Stimulated activated naive CD8-positive, alpha-beta T cell treated with anti-CD3 and anti-CD28 coated beads, Interleukin-15, amount 100 ng/mL, for 72 hours (primary cell): ENCODE data around the gene MEF2D.
A peak's percentile ranks its signal among the peaks of the same experiment; 100 is the strongest.

Experiments used
- ATAC-seq: fragments of 150-1000 bp; cut with Tn5 transposase; 2 replicates; pipeline ENCODE4 v1.10.0; 2021; ENCODE audit warnings: mild to moderate bottlenecking, moderate library complexity
- DNase-seq, 2 donors: peaks; one replicate each; pipeline ENCODE4 v3.0.0; 2021 to 2022
- H3K27ac Mint-ChIP-seq, 2 donors: one replicate each; pipeline ENCODE4 v1.8.0; 2022; ENCODE audit warnings: mild to moderate bottlenecking in 2 of 2, mixed read lengths in 2 of 2, moderate library complexity in 2 of 2
- H3K27me3 Mint-ChIP-seq: one replicate; pipeline ENCODE4 v1.8.0; 2022; ENCODE audit warnings: mixed read lengths
- H3K4me1 Mint-ChIP-seq: one replicate; pipeline ENCODE4 v1.8.0; 2022; ENCODE audit warnings: mild to moderate bottlenecking, mixed read lengths
- H3K4me3 Mint-ChIP-seq, 2 donors: one replicate each; pipeline ENCODE4 v1.8.0; 2022; ENCODE audit warnings: mild to moderate bottlenecking in 2 of 2, mixed read lengths in 2 of 2, moderate library complexity in 1 of 2
- H3K9me3 Mint-ChIP-seq, 2 donors: one replicate each; pipeline ENCODE4 v1.8.0; 2022; ENCODE audit warnings: mixed read lengths in 2 of 2

The MEF2D gene

DNA sequence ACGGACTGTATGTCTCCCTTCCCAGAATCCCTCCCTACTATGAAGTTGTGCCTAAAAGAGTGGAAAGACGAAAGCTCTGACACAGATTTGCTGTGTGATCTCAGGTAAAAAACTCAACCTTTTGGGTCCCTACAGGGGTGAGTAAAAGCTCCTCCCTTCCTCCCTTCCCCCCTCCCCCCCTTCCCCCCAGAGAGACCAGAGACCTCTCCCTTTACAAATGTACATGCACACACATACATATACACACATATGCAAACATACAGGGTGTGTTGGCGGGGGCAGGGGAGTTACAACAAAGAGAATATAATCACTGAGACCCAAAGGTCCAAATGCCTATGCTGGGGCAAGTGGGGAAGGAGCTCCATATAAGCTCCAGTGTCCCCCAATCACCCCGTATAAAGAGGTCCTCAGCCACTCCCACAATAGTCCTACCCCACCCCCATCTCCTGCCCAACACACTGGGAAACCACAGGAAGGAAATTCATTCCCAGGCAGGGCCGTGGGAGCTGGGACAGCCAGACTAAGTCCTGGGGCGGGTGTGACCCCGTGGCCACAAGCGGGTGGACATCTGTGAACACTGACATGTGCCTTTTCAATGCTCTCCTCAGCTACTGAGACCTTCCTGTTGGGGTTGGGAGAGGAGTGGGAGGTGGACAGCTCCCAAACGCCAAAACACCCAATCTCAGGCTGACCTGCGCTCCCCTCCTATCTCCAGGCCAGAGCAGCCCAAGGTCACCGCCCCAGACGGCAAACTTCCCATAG is 2.0 kb downstream of the MEF2D start:
- Mint-ChIP-seq H3K27ac (peak overlapping the region in 1 of 2 donors; percentile 43), H3K4me1 (peaks cover 77% of the 10 kb centered on the region), H3K9me3 (no peaks in the 10 kb centered on the region), H3K27me3 (no peaks in the 10 kb centered on the region), H3K4me3 (peak overlapping the region; percentile 92)
- ATAC-seq (no peak), DNase-seq (no peak)

GRCh38 chr1:156497743-156498431 is 2.7 kb downstream of the MEF2D start:
- H3K4me3 Mint-ChIP-seq = peak overlapping the region; percentile 54 to 92
- no peaks in the 10 kb centered on the region for H3K9me3 Mint-ChIP-seq
- no peaks in the 10 kb centered on the region for H3K27me3 Mint-ChIP-seq
- H3K4me1 Mint-ChIP-seq = peaks cover 77% of the 10 kb centered on the region
- ATAC-seq (no peak), DNase-seq (no peak)
- H3K27ac Mint-ChIP-seq = peak overlapping the region in 1 of 2 donors; percentile 56

- H3K4me1 Mint-ChIP-seq = peaks cover 77% of the 10 kb centered on the region
- ATAC-seq = no peak
- peak overlapping the region in 1 of 2 donors; percentile 59 for H3K27ac Mint-ChIP-seq
- no peak for DNase-seq
- H3K9me3 Mint-ChIP-seq = no peaks in the 10 kb centered on the region
- H3K27me3 Mint-ChIP-seq = no peaks in the 10 kb centered on the region
- H3K4me3 Mint-ChIP-seq = peak overlapping the region; percentile 54 to 92
These were observed 3.4 kb downstream of the MEF2D start for GRCh38 chr1:156497078-156497742.

- ATAC-seq (no peak), DNase-seq (no peak)
- no peaks in the 10 kb centered on the region for H3K9me3 Mint-ChIP-seq
- no peaks in the 10 kb centered on the region for H3K27me3 Mint-ChIP-seq
- peaks cover 80% of the 10 kb centered on the region for H3K4me1 Mint-ChIP-seq
- peak overlapping the region; percentile 52 to 54 for H3K4me3 Mint-ChIP-seq
- no peak overlapping the region for H3K27ac Mint-ChIP-seq
These were observed 4.3 kb downstream of the MEF2D start for GRCh38 chr1:156496211-156496761.

DNA sequence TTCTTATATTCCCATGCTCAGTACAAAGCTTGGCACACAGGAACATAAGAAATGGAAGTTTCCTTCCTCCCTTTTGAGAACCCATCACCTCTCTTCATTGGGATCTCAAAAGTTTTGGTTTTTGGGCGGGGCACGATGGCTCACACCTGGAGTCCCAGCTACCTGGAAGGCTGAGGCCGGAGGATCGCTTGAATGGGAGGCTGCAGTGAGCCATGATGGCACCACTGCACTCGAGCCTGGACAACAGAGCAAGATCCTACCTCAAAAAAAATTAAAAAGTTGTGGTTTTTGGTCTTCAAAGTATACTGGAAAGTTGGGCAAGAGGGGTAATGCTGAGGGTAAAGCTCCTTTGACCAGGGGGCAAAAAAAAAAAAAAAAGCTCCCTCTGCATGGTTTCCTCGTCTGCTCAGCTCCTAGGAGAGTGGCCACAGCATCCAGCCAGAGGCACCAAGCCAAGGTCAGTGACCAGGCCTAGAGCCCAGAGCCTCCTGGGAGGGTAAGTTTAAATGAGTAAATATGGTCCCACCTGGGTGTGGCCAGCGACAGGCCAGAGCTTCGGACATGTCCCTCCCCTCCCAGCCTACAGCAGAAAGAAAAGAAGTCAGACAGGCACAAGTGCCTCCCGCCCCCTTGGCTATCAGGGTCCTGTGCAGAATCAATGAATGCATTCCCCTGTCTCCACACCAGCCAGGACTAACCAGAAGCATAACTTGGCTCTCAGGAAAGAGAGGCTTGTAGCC is 5.0 kb downstream of the MEF2D start:
- peaks cover 87% of the 10 kb centered on the region for H3K4me1 Mint-ChIP-seq
- DNase-seq (no peak), ATAC-seq (no peak)
- H3K27me3 Mint-ChIP-seq = no peaks in the 10 kb centered on the region
- peak overlapping the region; percentile 30 to 53 for H3K4me3 Mint-ChIP-seq
- H3K27ac Mint-ChIP-seq = peak overlapping the region; percentile 55 to 91
- no peaks in the 10 kb centered on the region for H3K9me3 Mint-ChIP-seq

GRCh38 chr1:156494309-156494895 is 6.2 kb downstream of the MEF2D start:
- Mint-ChIP-seq H3K4me1 (peaks cover 99% of the 10 kb centered on the region), H3K9me3 (no peaks in the 10 kb centered on the region), H3K27ac (no peak overlapping the region), H3K4me3 (peak overlapping the region in 1 of 2 donors; percentile 66), H3K27me3 (no peaks in the 10 kb centered on the region)
- DNase-seq = no peak
- ATAC-seq = no peak

DNA sequence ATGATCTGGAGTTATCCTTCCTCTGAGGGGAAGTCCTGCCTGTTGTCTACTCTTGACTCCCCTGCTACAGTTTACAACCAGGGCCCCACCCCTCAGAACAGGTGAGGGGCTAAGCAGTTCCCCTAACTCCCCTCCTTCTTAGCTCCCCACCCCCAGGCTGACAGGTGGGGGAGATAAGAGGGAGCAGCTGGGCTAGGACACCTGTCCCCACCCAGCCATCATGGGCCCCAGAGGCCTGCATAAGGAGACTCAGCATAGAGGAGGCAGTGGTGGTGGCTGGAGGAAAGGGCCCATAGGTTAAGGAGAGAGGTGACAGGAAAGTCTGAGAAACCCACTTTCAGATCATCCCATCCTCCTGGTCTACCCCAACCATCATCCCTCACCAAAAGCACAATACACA is 6.8 kb downstream of the MEF2D start:
- peak overlapping the region in 1 of 2 donors; percentile 60 for H3K27ac Mint-ChIP-seq
- peaks cover 100% of the 10 kb centered on the region for H3K4me1 Mint-ChIP-seq
- H3K27me3 Mint-ChIP-seq = no peaks in the 10 kb centered on the region
- no peaks in the 10 kb centered on the region for H3K9me3 Mint-ChIP-seq
- H3K4me3 Mint-ChIP-seq = peak overlapping the region; percentile 46 to 66
- no peak for DNase-seq
- no peak for ATAC-seq

GRCh38 chr1:156493154-156493631 is 7.4 kb downstream of the MEF2D start:
- Mint-ChIP-seq H3K4me3 (peak overlapping the region; percentile 43 to 72), H3K27me3 (no peaks in the 10 kb centered on the region), H3K27ac (peak overlapping the region in 1 of 2 donors; percentile 94), H3K9me3 (no peaks in the 10 kb centered on the region), H3K4me1 (peaks cover 100% of the 10 kb centered on the region)
- DNase-seq = no peak
- no peak for ATAC-seq

- H3K27ac Mint-ChIP-seq = peak overlapping the region; percentile 2 to 94
- H3K4me1 Mint-ChIP-seq = peaks cover 100% of the 10 kb centered on the region
- ATAC-seq (no peak), DNase-seq (no peak)
- H3K27me3 Mint-ChIP-seq = no peaks in the 10 kb centered on the region
- H3K9me3 Mint-ChIP-seq = no peaks in the 10 kb centered on the region
- H3K4me3 Mint-ChIP-seq = peak overlapping the region; percentile 43 to 72
These were observed 7.9 kb downstream of the MEF2D start for GRCh38 chr1:156492591-156493080.

GRCh38 chr1:156492013-156492590 is 8.5 kb downstream of the MEF2D start:
- Mint-ChIP-seq H3K27me3 (no peaks in the 10 kb centered on the region), H3K27ac (peak overlapping the region; percentile 66 to 94), H3K4me3 (peak overlapping the region; percentile 43 to 72), H3K4me1 (peaks cover 100% of the 10 kb centered on the region), H3K9me3 (no peaks in the 10 kb centered on the region)
- no peak for DNase-seq
- no peak for ATAC-seq

- H3K27ac Mint-ChIP-seq = peak overlapping the region in 1 of 2 donors; percentile 66
- no peaks in the 10 kb centered on the region for H3K27me3 Mint-ChIP-seq
- H3K4me1 Mint-ChIP-seq = peaks cover 100% of the 10 kb centered on the region
- peak overlapping the region; percentile 33 to 84 for H3K4me3 Mint-ChIP-seq
- DNase-seq (no peak), ATAC-seq (no peak)
- no peaks in the 10 kb centered on the region for H3K9me3 Mint-ChIP-seq
These were observed 9.2 kb downstream of the MEF2D start for GRCh38 chr1:156491151-156491949.

- no peak for DNase-seq
- peak overlapping the region; percentile 85 to 89 for H3K27ac Mint-ChIP-seq
- H3K4me3 Mint-ChIP-seq = peak overlapping the region; percentile 53 to 84
- H3K4me1 Mint-ChIP-seq = peaks cover 96% of the 10 kb centered on the region
- H3K27me3 Mint-ChIP-seq = no peaks in the 10 kb centered on the region
- ATAC-seq = no peak
- H3K9me3 Mint-ChIP-seq = no peaks in the 10 kb centered on the region
These were observed 10.1 kb downstream of the MEF2D start for GRCh38 chr1:156490401-156491032.

DNA sequence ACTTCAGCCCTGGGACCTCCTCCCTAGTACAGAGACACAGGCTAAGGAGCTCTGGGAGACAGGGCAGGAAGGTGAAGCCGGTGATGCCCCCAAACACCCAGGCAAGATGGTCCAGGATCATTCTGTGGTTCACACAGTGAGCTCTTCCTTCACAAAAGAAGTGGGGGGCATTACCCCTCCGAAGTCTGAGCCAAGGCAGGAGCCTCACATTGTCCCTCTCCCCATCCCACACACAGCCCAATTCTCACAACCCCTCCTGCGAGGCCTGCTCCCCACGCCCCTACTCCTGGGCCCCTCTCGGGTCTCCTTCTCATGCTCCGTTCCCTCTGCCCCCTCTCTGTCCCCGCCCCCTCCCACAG is 10.7 kb downstream of the MEF2D start:
- Mint-ChIP-seq H3K9me3 (no peaks in the 10 kb centered on the region), H3K27me3 (no peaks in the 10 kb centered on the region), H3K4me3 (peak overlapping the region; percentile 42 to 84), H3K27ac (peak overlapping the region; percentile 4 to 89), H3K4me1 (peaks cover 94% of the 10 kb centered on the region)
- DNase-seq (no peak), ATAC-seq (no peak)
